IMR-90 (cell line): Measurements from ENCODE around the gene ZNF521. TPM values are rescaled to one million over a fixed set of nuclear protein-coding genes. Genes with fewer than 3 reads are reported as not detected.

Source experiments
- ATAC-seq: fragments of 200-7000 bp; cut with Tn5 transposase; 2 replicates; pipeline ENCODE4 v1.9.1; 2020; ENCODE audit warnings: low read depth, mild to moderate bottlenecking, moderate library complexity
- BruUV-seq: library from RNA; stranded (reverse); fragments of 400-500 nt; replicated peaks from 2 replicates; lab custom pipeline; 2021; lab: Mats Ljungman, UMichigan
- CTCF ChIA-PET: fragments of 300-600 bp; formaldehyde crosslinking; extraction: SDS; loops from one replicate; lab custom pipeline; 2021; ENCODE audit warnings: antibody characterized with exemption; lab: Yijun Ruan, JAX
- POLR2A ChIA-PET: fragments of 300-600 bp; sonication (Branson Sonifier 250); formaldehyde crosslinking; loops from one replicate; lab custom pipeline; 2022; ENCODE audit warnings: antibody characterized with exemption; ENCODE audit not compliant: unreplicated experiment; lab: Charles Lee
- DNase-seq: peaks from one replicate; pipeline ENCODE4 v3.0.0; 2013
- H2AFZ ChIP-seq: replicated peaks from 2 replicates; pipeline ENCODE3; 2013; ENCODE audit warnings: low read length, mild to moderate bottlenecking; ENCODE audit not compliant: poor library complexity
- H2AK5ac ChIP-seq: 2 replicates; pipeline ENCODE4 v1.6.1; 2013; ENCODE audit warnings: low read depth, low read length, inconsistent platforms
- H2AK9ac ChIP-seq: replicated peaks from 2 replicates; pipeline ENCODE3; 2013; ENCODE audit warnings: mild to moderate bottlenecking, low read depth, low read length, moderate library complexity; ENCODE audit not compliant: poor library complexity
- H2BK120ac ChIP-seq: 2 replicates; pipeline ENCODE4 v1.6.1; 2013; ENCODE audit warnings: low read depth, low read length, inconsistent platforms
- H2BK15ac ChIP-seq: 3 replicates; pipeline ENCODE4 v1.6.1; 2013; ENCODE audit warnings: low read depth, low read length, inconsistent platforms
- H2BK20ac ChIP-seq: 2 replicates; pipeline ENCODE4 v1.6.1; 2013; ENCODE audit warnings: low read depth, mild to moderate bottlenecking, inconsistent platforms, low read length, moderate library complexity
- H2BK5ac ChIP-seq: 2 replicates; pipeline ENCODE4 v1.6.1; 2013; ENCODE audit warnings: mild to moderate bottlenecking, low read depth, low read length, inconsistent platforms; ENCODE audit not compliant: poor library complexity, severe bottlenecking
- H3K14ac ChIP-seq: replicated peaks from 2 replicates; pipeline ENCODE4 v1.6.1; 2013; ENCODE audit warnings: low read depth, low read length, inconsistent platforms
- H3K18ac ChIP-seq: 2 replicates; pipeline ENCODE4 v1.6.1; 2013; ENCODE audit warnings: low read depth, low read length, control low read depth
- H3K23ac ChIP-seq: 2 replicates; pipeline ENCODE4 v1.6.1; 2013; ENCODE audit warnings: low read depth, low read length, inconsistent platforms
- H3K27ac ChIP-seq: 2 replicates; pipeline ENCODE4 v1.5.1; 2013; ENCODE audit warnings: mild to moderate bottlenecking, control low read depth, low read length; ENCODE audit not compliant: insufficient read depth
- H3K27me3 ChIP-seq: 2 replicates; pipeline ENCODE4 v1.6.1; 2013; ENCODE audit warnings: low read length; ENCODE audit not compliant: control insufficient read depth, insufficient read depth
- H3K36me3 ChIP-seq: 2 replicates; pipeline ENCODE4 v1.6.1; 2013; ENCODE audit warnings: low read length, mixed read lengths; ENCODE audit not compliant: control insufficient read depth, insufficient read depth
- H3K4ac ChIP-seq: 2 replicates; pipeline ENCODE4 v1.6.1; 2013; ENCODE audit warnings: low read depth, low read length, inconsistent platforms
- H3K4me1 ChIP-seq: 2 replicates; pipeline ENCODE4 v1.6.1; 2013; ENCODE audit warnings: low read length, mixed read lengths; ENCODE audit not compliant: control insufficient read depth, insufficient read depth
- H3K4me2 ChIP-seq: 2 replicates; pipeline ENCODE4 v1.6.1; 2013; ENCODE audit warnings: low read depth, mild to moderate bottlenecking, control low read depth, low read length, moderate library complexity
- H3K4me3 ChIP-seq: 2 replicates; pipeline ENCODE4 v1.5.1; 2013; ENCODE audit warnings: low read depth, mild to moderate bottlenecking, control low read depth, low read length, moderate library complexity; ENCODE audit not compliant: insufficient read depth
- H3K56ac ChIP-seq: 2 replicates; pipeline ENCODE4 v1.6.1; 2013; ENCODE audit warnings: low read length, inconsistent platforms; ENCODE audit not compliant: insufficient read depth; ENCODE audit errors: extremely low read depth
- H3K79me1 ChIP-seq, 2 experiments: 2 replicates each; pipeline ENCODE4 v1.6.1; 2013; ENCODE audit warnings: low read length in 2 of 2, inconsistent platforms in 1 of 2, low read depth in 1 of 2
- H3K9ac ChIP-seq: 2 replicates; pipeline ENCODE4 v1.6.1; 2013; ENCODE audit warnings: low read depth, low read length, control low read depth
- H3K9me1 ChIP-seq: 2 replicates; pipeline ENCODE4 v1.6.1; 2013; ENCODE audit warnings: low read length, inconsistent platforms; ENCODE audit not compliant: insufficient read depth
- H3K9me3 ChIP-seq: 2 replicates; pipeline ENCODE4 v1.6.1; 2013; ENCODE audit warnings: low read length; ENCODE audit not compliant: control insufficient read depth, insufficient read depth
- H4K20me1 ChIP-seq: 2 replicates; pipeline ENCODE4 v1.6.1; 2013; ENCODE audit warnings: low read length, inconsistent platforms; ENCODE audit not compliant: insufficient read depth
- H4K5ac ChIP-seq: 2 replicates; pipeline ENCODE4 v1.6.1; 2013; ENCODE audit warnings: mild to moderate bottlenecking, low read depth, low read length, control low read depth
- H4K8ac ChIP-seq, 2 experiments: 2 replicates each; pipeline ENCODE4 v1.6.1; 2013; ENCODE audit warnings: low read depth in 2 of 2, low read length in 2 of 2, control low read depth in 1 of 2, inconsistent platforms in 1 of 2
- H4K91ac ChIP-seq: 2 replicates; pipeline ENCODE4 v1.6.1; 2013; ENCODE audit warnings: low read depth, low read length, inconsistent platforms; ENCODE audit not compliant: insufficient read depth
- FOS ChIP-seq: fragments of 150-350 bp; IDR thresholded peaks from 2 replicates; pipeline ENCODE4 v1.6.1; 2016; ENCODE audit warnings: low read depth, low read length
- NFE2L2 ChIP-seq: fragments of 150-350 bp; IDR thresholded peaks from 2 replicates; pipeline ENCODE4 v1.6.1; 2016; ENCODE audit warnings: low read depth, mild to moderate bottlenecking, low read length
- POLR2A ChIP-seq: IDR thresholded peaks from 2 replicates; pipeline ENCODE4 v1.6.1; 2012; ENCODE audit warnings: mild to moderate bottlenecking, low read depth, low read length
- RAD21 ChIP-seq: IDR thresholded peaks from 2 replicates; pipeline ENCODE4 v1.6.1; 2012; ENCODE audit warnings: low read length, improper control_type of control experiment
- RFX5 ChIP-seq: IDR thresholded peaks from 2 replicates; pipeline ENCODE4 v1.8.0; 2012; ENCODE audit warnings: low read depth, mild to moderate bottlenecking, low read length, moderate library complexity
- WGBS, 2 experiments: methylation state at CpG; one replicate each; pipeline versions ENCODE4 v1.1.5 to v1.1.7; 2013; ENCODE audit warnings: missing lambda C conversion rate in 2 of 2; ENCODE audit not compliant: insufficient read length in 1 of 2; ENCODE audit errors: extremely low coverage in 2 of 2; 5-methylcytosine and 5-hydroxymethylcytosine counted together
- dilution Hi-C: fragments of 300-500 bp; cut with HindIII; formaldehyde crosslinking; loops from one replicate; pipeline ENCODE4 v1.14.3; 2018; ENCODE audit warnings: low sequenced_read_pairs; ENCODE audit not compliant: unreplicated experiment
- in situ Hi-C: fragments of 300-500 bp; cut with MboI; formaldehyde crosslinking; loops from 3 replicates; pipeline ENCODE4 v1.14.3; 2019; ENCODE audit warnings: low sequenced_read_pairs, inconsistent platforms, mixed read lengths
- intact Hi-C: fragments of 100-400 bp; cut with micrococcal nuclease; formaldehyde crosslinking; loops from 2 replicates; pipeline ENCODE4 v1.10.0; 2022
- polyA plus RNA-seq, 3 experiments: library from polyadenylated mRNA; depleted of rRNA; stranded (reverse); fragments of >200 nt; gene quantifications; 2 replicates each; pipeline ENCODE4 v1.2.3, GENCODE V29; 2012; ENCODE audit warnings: low replicate concordance in 1 of 3
- total RNA-seq: library from RNA; depleted of rRNA; stranded (reverse); fragments of >200 nt; gene quantifications from 2 replicates; pipeline ENCODE4 v1.2.3, GENCODE V29; 2012

The ZNF521 gene
- total and polyA plus RNA-seq, 2 of the 4 experiments (the other 2 are of a cell fraction): 21.5 to 59.3 TPM

- Histone ChIP-seq H3K14ac (no peak overlapping the region), H3K4ac (no peak overlapping the region), H3K9me3 (no peaks in the 10 kb centered on the region), H3K18ac (no peak overlapping the region), H3K4me2 (peak overlapping the region; percentile 9; the same call in 1 of the 2 replicates), H3K9ac (no peak overlapping the region), H4K91ac (no peak overlapping the region), H4K8ac (no peak overlapping the region), H4K20me1 (no peaks in the 10 kb centered on the region), H3K79me1 (peaks cover 12 to 37% of the 10 kb centered on the region in 2 experiments; a peak in 3 of 4 replicates), H2AK5ac (no peak overlapping the region), H2BK5ac (no peak overlapping the region), H2AK9ac (no peak overlapping the region), H3K4me3 (no peak overlapping the region), H3K23ac (no peak overlapping the region), H3K36me3 (peaks cover 5% of the 10 kb centered on the region), H2BK120ac (no peak overlapping the region), H3K56ac (no peak overlapping the region), H2BK15ac (no peak overlapping the region), H2BK20ac (no peak overlapping the region), H4K5ac (no peak overlapping the region), H3K4me1 (0 out of 2 replicates have a peak, but pooled peaks cover 2% of the 10 kb centered on the region), H2AFZ (no peak overlapping the region), H3K27ac (no peak overlapping the region), H3K9me1 (peaks cover 7% of the 10 kb centered on the region), H3K27me3 (no peaks in the 10 kb centered on the region)
- CTCF ChIA-PET: interaction anchor here (1.3 kb wide), 1 partner anchor 27 kb away, joined by 4 read pairs; no protein-coding TSS in a partner anchor
- no CpG with 5 or more reads among the region's 1 CpG for WGBS, 2 experiments
- TF ChIP-seq FOS (no peak), RFX5 (no peak), POLR2A (no peak), RAD21 (no peak), NFE2L2 (no peak)
- POLR2A ChIA-PET: interaction anchor here (0.6 kb wide), 1 partner anchor 18 kb away, joined by 3 read pairs; no protein-coding TSS in a partner anchor
- ATAC-seq (no peak), DNase-seq (peak; percentile 52)
- dilution Hi-C loops (no loop called here), in situ Hi-C loops (no loop called here), intact Hi-C loops (no loop called here)
- no TSS peak for BruUV-seq
Measured at GRCh38 chr18:25306671-25307070, 45.3 kb downstream of the ZNF521 start.
